Brain microvascular endothelial cell (primary cell): ENCODE data around the gene GUCA1A.
"Not testable (repeated sequence)": the region's sequence is repeated elsewhere in the genome, so short reads cannot be mapped to it uniquely, and the experiment has no call there.

Source experiments
- DNase-seq: peaks from one replicate; pipeline ENCODE4 v3.0.0-alpha.2; 2020
- H3K27ac ChIP-seq: fragments of 250-450 bp; sonication (Bioruptor Pico); 2 replicates; pipeline ENCODE4 v1.5.1; 2020; ENCODE audit warnings: mild to moderate bottlenecking, moderate library complexity
- H3K27me3 ChIP-seq: fragments of 250-450 bp; sonication (Bioruptor Pico); replicated peaks from 2 replicates; pipeline ENCODE4 v1.5.1; 2020; ENCODE audit warnings: mild to moderate bottlenecking
- H3K36me3 ChIP-seq: fragments of 250-450 bp; sonication (Bioruptor Pico); replicated peaks from 2 replicates; pipeline ENCODE4 v1.5.1; 2020; ENCODE audit warnings: mild to moderate bottlenecking
- H3K4me3 ChIP-seq: 2 replicates; pipeline ENCODE4 v1.5.1; 2011; ENCODE audit warnings: low read depth, mild to moderate bottlenecking, control low read depth, low read length, moderate library complexity
- in situ Hi-C: cut with HindIII; loops from 2 replicates; pipeline ENCODE4 v1.10.0; 2017; ENCODE audit warnings: low sequenced_read_pairs, low pct_ligation_motif_present
- TF ChIP-seq, protein P1 (sequence below): IDR thresholded peaks from 2 replicates; pipeline ENCODE4 v1.5.1; 2011; ENCODE audit warnings: low read depth, mild to moderate bottlenecking, moderate library complexity, low read length, control low read depth, inconsistent platforms; ENCODE audit errors: missing control alignments

GUCA1A gene

DNA sequence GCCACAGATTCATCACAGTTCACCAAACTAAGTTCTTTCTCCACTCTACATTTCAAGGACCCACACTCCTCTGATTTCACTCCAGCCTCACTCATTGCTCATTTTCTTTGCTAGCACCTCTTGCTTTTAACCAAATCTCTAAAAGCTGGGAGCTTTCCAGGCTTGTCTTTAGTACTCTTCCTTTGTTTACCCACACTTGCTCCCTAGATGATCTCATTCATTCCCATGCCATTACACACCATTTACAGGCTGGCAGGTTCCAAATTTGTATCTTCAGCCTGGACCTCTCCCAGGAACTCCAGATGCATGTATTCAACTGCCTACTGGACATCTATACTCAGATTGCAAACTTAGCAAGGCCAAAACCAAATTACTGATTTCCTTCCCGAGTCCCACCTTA is 26.9 kb downstream of the GUCA1A start:
- no peak overlapping the region for H3K4me3 ChIP-seq
- peak overlapping the region; percentile 35 for H3K27ac ChIP-seq
- peak; percentile 80 for DNase-seq
- no peaks in the 10 kb centered on the region for H3K27me3 ChIP-seq
- H3K36me3 ChIP-seq, result peaks cover 2% of the 10 kb centered on the region
- TF ChIP-seq, protein P1, sequence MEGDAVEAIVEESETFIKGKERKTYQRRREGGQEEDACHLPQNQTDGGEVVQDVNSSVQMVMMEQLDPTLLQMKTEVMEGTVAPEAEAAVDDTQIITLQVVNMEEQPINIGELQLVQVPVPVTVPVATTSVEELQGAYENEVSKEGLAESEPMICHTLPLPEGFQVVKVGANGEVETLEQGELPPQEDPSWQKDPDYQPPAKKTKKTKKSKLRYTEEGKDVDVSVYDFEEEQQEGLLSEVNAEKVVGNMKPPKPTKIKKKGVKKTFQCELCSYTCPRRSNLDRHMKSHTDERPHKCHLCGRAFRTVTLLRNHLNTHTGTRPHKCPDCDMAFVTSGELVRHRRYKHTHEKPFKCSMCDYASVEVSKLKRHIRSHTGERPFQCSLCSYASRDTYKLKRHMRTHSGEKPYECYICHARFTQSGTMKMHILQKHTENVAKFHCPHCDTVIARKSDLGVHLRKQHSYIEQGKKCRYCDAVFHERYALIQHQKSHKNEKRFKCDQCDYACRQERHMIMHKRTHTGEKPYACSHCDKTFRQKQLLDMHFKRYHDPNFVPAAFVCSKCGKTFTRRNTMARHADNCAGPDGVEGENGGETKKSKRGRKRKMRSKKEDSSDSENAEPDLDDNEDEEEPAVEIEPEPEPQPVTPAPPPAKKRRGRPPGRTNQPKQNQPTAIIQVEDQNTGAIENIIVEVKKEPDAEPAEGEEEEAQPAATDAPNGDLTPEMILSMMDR, result no peak
- in situ Hi-C loops, result no loop called here

DNA sequence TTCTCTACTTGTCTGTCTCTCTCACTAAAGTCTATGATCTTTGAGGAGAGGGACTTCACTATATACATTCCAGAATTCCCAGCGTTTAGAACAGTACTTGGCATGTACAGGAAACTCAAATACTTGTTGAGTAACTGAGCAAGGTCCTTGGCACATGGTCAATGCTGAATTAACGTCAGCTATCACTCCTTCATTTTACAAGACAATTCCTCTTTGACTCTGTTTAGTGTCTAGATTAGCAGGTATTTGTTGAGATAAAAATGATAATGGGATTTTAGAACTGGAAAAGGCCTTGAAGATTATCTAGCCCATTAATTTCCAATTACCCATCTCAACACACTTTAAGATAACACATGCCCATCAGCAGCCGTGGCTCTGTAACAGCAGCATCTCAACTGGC is 28.2 kb downstream of the GUCA1A start:
- peaks cover 5% of the 10 kb centered on the region for H3K36me3 ChIP-seq
- in situ Hi-C loops, result no loop called here
- TF ChIP-seq, protein P1, result no peak
- H3K4me3 ChIP-seq, result no peak overlapping the region
- DNase-seq, result no peak
- no peaks in the 10 kb centered on the region for H3K27me3 ChIP-seq
- no peak overlapping the region for H3K27ac ChIP-seq

DNA sequence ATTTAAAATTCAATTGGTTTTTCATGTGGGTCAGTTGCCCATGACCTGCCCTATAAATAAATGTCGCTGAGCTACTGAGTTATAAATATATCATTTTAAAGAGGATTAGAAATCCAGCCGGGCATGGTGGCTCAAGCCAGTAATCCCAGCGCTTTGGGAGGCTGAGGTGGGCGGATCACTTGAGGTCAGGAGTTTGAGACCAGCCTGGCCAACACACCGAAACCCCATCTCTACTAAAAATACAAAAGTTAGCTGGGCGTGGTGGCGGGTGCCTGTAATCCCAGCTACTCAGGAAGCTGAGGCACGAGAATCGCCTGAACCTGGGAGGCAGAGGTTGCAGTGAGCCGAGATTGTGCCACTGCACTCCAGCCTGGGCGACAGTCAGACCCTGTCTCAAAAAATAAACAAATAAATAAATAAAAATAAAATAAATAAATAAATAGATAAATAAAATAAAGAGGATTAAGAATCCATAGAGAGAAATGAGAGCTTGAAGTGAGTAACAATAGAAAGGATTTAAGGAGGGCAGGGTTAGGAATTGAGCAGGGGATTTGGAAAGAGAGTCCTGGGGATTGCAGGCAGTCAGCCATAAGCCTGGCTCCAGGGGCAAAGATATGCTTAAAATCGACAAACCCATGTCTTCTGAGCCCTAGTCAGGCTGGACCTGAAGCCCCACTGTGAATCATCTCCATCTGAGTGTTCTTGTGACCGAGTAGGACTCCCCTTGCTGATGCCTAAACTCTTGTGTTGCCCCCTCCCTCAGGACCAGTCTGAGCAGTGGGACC is 29.2 kb downstream of the GUCA1A start:
- in situ Hi-C loops, H3K27ac ChIP-seq, H3K27me3 ChIP-seq, H3K4me3 ChIP-seq, DNase-seq, H3K36me3 ChIP-seq: not testable (repeated sequence)

DNA sequence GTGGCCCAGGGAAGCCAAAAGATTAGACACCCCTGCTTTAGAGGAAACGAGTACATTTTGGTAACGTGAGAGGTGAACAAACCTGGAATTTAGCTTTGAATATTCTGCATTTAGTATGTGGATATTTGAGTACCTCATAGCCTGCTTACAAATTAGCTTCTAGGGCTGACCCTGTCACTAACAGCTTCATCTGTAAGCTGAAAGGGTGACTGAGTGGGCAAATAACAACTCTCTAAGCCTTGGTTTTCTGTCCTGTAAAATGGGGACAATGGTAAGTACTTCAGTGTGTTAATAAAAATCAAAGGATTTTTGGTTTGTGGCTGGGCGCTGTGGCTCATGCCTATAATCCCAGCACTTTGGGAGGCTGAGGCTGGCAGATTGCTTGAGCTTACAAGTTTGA is 30.0 kb downstream of the GUCA1A start:
- TF ChIP-seq, protein P1, result no peak
- in situ Hi-C loops, result no loop called here
- DNase-seq, result no peak
- H3K27me3 ChIP-seq, result no peaks in the 10 kb centered on the region
- H3K36me3 ChIP-seq, result peaks cover 8% of the 10 kb centered on the region
- no peak overlapping the region for H3K27ac ChIP-seq
- no peak overlapping the region for H3K4me3 ChIP-seq

DNA sequence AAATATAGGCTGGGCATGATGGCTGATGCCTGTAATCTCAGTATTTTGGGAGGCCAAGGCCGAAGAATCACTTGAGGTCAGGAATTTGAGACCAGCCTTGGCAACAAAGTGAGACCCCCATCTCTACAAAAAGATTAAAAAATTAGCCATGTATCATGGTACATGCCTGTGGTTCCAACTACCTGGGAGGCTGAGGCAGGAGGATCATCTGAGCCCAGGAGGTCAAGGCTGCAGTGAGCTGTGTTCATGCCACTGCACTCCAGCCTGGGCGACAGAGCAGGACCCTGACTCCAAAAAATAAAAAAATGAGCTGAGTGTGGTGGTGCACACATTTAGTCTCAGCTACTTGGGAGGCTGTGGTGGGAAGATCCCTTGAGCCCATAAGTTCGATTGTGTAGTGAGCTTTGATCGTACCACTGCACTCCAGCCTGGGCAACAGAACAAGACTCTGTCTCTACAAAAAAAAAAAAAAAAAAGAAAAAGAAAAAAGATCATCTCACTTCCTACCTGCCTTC is 31.7 kb downstream of the GUCA1A start:
- no peak overlapping the region for H3K4me3 ChIP-seq
- no peak overlapping the region for H3K27ac ChIP-seq
- DNase-seq, result no peak
- in situ Hi-C loops, result no loop called here
- TF ChIP-seq, protein P1, result no peak
- peaks cover 20% of the 10 kb centered on the region for H3K36me3 ChIP-seq
- no peaks in the 10 kb centered on the region for H3K27me3 ChIP-seq

DNA sequence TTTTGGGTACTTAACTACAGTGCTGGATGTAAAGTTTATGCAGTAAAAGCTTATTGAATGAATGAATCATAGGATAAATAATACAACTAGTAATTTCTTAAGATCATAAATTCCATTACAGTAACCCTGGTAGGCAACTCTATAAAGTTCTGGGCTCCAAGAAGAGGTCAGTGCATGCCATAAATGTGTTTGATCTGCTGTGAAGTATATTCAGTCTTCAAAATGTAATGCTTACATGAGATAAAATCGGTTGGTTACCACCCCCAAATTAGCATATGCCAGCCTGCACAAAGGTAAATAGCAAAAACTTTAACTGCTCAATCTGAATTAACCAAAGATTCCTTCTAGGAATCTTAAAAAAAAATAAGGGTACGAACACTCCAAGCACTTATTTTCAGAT is 34.4 kb downstream of the GUCA1A start:
- H3K4me3 ChIP-seq, DNase-seq, H3K27me3 ChIP-seq, in situ Hi-C loops, H3K27ac ChIP-seq: not testable (repeated sequence)
- H3K36me3 ChIP-seq, result peaks cover 39% of the 10 kb centered on the region

DNA sequence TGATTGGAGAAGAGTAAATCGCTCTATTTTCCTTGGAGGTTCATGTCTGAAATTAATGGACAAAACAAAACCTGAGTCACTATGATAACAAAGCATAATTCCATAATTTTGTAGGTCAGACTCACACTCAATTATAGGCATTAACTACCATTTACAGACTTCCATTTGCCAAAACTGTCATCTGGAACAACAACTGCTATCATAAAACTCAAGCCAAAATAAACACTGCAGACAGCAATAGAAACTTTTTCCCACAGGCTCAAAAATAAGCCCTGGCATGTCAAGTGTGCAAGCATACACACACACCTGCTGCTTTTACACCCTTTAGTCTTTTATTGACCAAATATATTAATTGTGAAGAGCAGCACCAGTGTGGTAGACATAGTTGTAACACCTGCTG is 37.4 kb downstream of the GUCA1A start:
- peak overlapping the region; percentile 22 for H3K27ac ChIP-seq
- TF ChIP-seq, protein P1, result no peak
- DNase-seq, result no peak
- no peaks in the 10 kb centered on the region for H3K27me3 ChIP-seq
- H3K4me3 ChIP-seq, result no peak overlapping the region
- peaks cover 47% of the 10 kb centered on the region for H3K36me3 ChIP-seq
- in situ Hi-C loops, result no loop called here
